ENCODE measurements around the gene RALGPS2.

RALGPS2 gene

GRCh38 chr1:178733972-178734371 is 8.9 kb downstream of the RALGPS2 start:
- CTCF ChIA-PET, result interaction anchor here (2.0 kb wide), 1 partner anchor 191 kb away, joined by 4 read pairs; no protein-coding TSS in a partner anchor
- POLR2A ChIA-PET, result no interaction called here
- peaks cover 4% of the 10 kb centered on the region in 2 experiments; a peak in 2 of 3 replicates for H3K36me3 ChIP-seq (ENCODE audit: control insufficient read depth in 2 of 2, insufficient read depth in 1 of 2, low read length in 2 of 2)
- H3K4me3 ChIP-seq (ENCODE audit: low read depth, low read length), result no peak overlapping the region
- H3K9me3 ChIP-seq (ENCODE audit: control insufficient read depth, insufficient read depth, low read depth, low read length), result no peaks in the 10 kb centered on the region
- H3K4me1 ChIP-seq (ENCODE audit: control insufficient read depth, insufficient read depth, low read length), result no peaks in the 10 kb centered on the region
- no peak overlapping the region for H3K27ac ChIP-seq (ENCODE audit: extremely low read depth, low read depth, low read length)
- TF ChIP-seq ZNF521 (tag by site-specific recombination; IDR thresholded peaks at IDR 0.05) (no peak), KLF9 (tag by site-specific recombination; IDR thresholded peaks at IDR 0.05; ENCODE audit: low read depth) (no peak), WT1 (tag by site-specific recombination; IDR thresholded peaks at IDR 0.05) (no peak), ZNF114 (tag by site-specific recombination; IDR thresholded peaks at IDR 0.05) (no peak), ZNF558 (tag by site-specific recombination; IDR thresholded peaks at IDR 0.05) (no peak), ZNF148 (tag by site-specific recombination; IDR thresholded peaks at IDR 0.05; ENCODE audit: borderline replicate concordance) (no peak), ZNF221 (tag by site-specific recombination; IDR thresholded peaks at IDR 0.05; ENCODE audit: borderline replicate concordance) (no peak), ZNF18 (tag by site-specific recombination; IDR thresholded peaks at IDR 0.05) (no peak)

- Histone ChIP-seq H3K27ac (ENCODE audit: extremely low read depth, low read depth, low read length) (no peak overlapping the region), H3K36me3 (ENCODE audit: control insufficient read depth in 2 of 2, insufficient read depth in 1 of 2, low read length in 2 of 2) (peaks cover 10 to 11% of the 10 kb centered on the region in 2 experiments; a peak in 2 of 3 replicates), H3K4me3 (ENCODE audit: low read depth, low read length) (no peak overlapping the region), H3K4me1 (ENCODE audit: control insufficient read depth, insufficient read depth, low read length) (no peaks in the 10 kb centered on the region), H3K9me3 (ENCODE audit: control insufficient read depth, insufficient read depth, low read depth, low read length) (no peaks in the 10 kb centered on the region)
- POLR2A ChIA-PET, result no interaction called here
- CTCF ChIA-PET, result interaction anchor here (0.7 kb wide), 1 partner anchor 10 kb away, joined by 3 read pairs; no protein-coding TSS in a partner anchor
- TF ChIP-seq ZNF416 (tag by site-specific recombination; IDR thresholded peaks at IDR 0.05) (no peak), ZNF624 (tag by site-specific recombination; IDR thresholded peaks at IDR 0.05) (no peak), ZNF2 (tag by site-specific recombination; IDR thresholded peaks at IDR 0.05) (no peak), ZNF157 (tag by site-specific recombination; IDR thresholded peaks at IDR 0.05) (no peak), TRIM28 (IDR thresholded peaks at IDR 0.05; ENCODE audit: borderline replicate concordance, low read length) (no peak), ZNF174 (tag by site-specific recombination; IDR thresholded peaks at IDR 0.05) (no peak), OSR2 (tag by site-specific recombination; IDR thresholded peaks at IDR 0.05) (no peak), ZNF302 (tag by site-specific recombination; IDR thresholded peaks at IDR 0.05; ENCODE audit: low read depth) (no peak), ZBTB21 (tag by site-specific recombination; IDR thresholded peaks at IDR 0.05) (no peak), ZNF473 (tag by site-specific recombination; IDR thresholded peaks at IDR 0.05) (no peak), ZNF214 (tag by site-specific recombination; IDR thresholded peaks at IDR 0.05; ENCODE audit: borderline replicate concordance) (no peak), ZNF544 (tag by site-specific recombination; IDR thresholded peaks at IDR 0.05) (no peak), BCL11B (tag by site-specific recombination; IDR thresholded peaks at IDR 0.05; ENCODE audit: low read depth) (no peak), EGR2 (tag by site-specific recombination; IDR thresholded peaks at IDR 0.05; ENCODE audit: low read depth) (no peak), ZNF169 (tag by site-specific recombination; IDR thresholded peaks at IDR 0.05) (no peak), ZNF280C (tag by site-specific recombination; IDR thresholded peaks at IDR 0.05) (no peak), ZBTB44 (tag by site-specific recombination; IDR thresholded peaks at IDR 0.05) (no peak), ZNF112 (tag by site-specific recombination; IDR thresholded peaks at IDR 0.05) (no peak)
Observed at GRCh38 chr1:178738780-178739179, 13.7 kb downstream of the RALGPS2 start.

Measured in HEK293 (cell line).